ENCODE data around the gene ERC1. TPM values are rescaled to one million over a fixed set of nuclear protein-coding genes. Genes with fewer than 3 reads are reported as not detected.
A peak's percentile ranks its signal among the peaks of the same experiment; 100 is the strongest.

ERC1 gene
- total RNA-seq (2014; rRNA removed): 12.3 and 16.0 TPM in 2 replicates
- percentile 70 among the genes with signal in this experiment for Bru-seq, nascent RNA
- percentile 61 among the genes with signal in this experiment for BruChase-seq, experiment 1, labeled RNA remaining after a 6-hour chase
- percentile 61 among the genes with signal in this experiment for BruChase-seq, experiment 2, labeled RNA remaining after a 2-hour chase
- long read RNA-seq, full-length matches to known transcripts: 3 of 25 reads
- long read RNA-seq, partial matches to known transcripts: 8 of 25 reads
- long read RNA-seq, other reads (novel, unspliced or antisense): 14 of 25 reads

- H3K36me3 ChIP-seq (ENCODE audit: low read depth, low read length): no peaks in the 10 kb centered on the region
- H4K20me1 ChIP-seq (ENCODE audit: low read length): 0 out of 2 replicates have a peak, but pooled peaks cover 4% of the 10 kb centered on the region
- intact Hi-C loops (cut with micrococcal nuclease): loop anchor here (5.0 kb wide), 2 partner anchors 51 to 101 kb away; no protein-coding TSS in a partner anchor
- POLR2A ChIA-PET (ENCODE audit: unreplicated experiment): no interaction called here
- no peaks in the 10 kb centered on the region for H3K9me3 ChIP-seq (ENCODE audit: low read length)
- peaks cover 41% of the 10 kb centered on the region for H3K4me1 ChIP-seq (ENCODE audit: insufficient read depth, low read length)
- TF ChIP-seq, protein P1, sequence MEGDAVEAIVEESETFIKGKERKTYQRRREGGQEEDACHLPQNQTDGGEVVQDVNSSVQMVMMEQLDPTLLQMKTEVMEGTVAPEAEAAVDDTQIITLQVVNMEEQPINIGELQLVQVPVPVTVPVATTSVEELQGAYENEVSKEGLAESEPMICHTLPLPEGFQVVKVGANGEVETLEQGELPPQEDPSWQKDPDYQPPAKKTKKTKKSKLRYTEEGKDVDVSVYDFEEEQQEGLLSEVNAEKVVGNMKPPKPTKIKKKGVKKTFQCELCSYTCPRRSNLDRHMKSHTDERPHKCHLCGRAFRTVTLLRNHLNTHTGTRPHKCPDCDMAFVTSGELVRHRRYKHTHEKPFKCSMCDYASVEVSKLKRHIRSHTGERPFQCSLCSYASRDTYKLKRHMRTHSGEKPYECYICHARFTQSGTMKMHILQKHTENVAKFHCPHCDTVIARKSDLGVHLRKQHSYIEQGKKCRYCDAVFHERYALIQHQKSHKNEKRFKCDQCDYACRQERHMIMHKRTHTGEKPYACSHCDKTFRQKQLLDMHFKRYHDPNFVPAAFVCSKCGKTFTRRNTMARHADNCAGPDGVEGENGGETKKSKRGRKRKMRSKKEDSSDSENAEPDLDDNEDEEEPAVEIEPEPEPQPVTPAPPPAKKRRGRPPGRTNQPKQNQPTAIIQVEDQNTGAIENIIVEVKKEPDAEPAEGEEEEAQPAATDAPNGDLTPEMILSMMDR (conservative IDR thresholded peaks at IDR 0.05; ENCODE audit: low read depth, low read length): no peak
- no peak for TF ChIP-seq EZH2phosphoT487 (IDR thresholded peaks at IDR 0.05; ENCODE audit: borderline replicate concordance, low read length)
- no peak for TF ChIP-seq EZH2 (IDR thresholded peaks at IDR 0.05; ENCODE audit: low read length, unreplicated experiment)
- CTCF ChIA-PET: no interaction called here
- ATAC-seq (peak; percentile 85), DNase-seq (peak; percentile 73)
- H3K79me2 ChIP-seq (ENCODE audit: low read length): peaks cover 38% of the 10 kb centered on the region
- peak within 1 kb of the TSS; percentile 89 for H3K9ac ChIP-seq (ENCODE audit: low read length)
- peak within 1 kb of the TSS; percentile 99 for H3K4me2 ChIP-seq (ENCODE audit: low read length)
- peak within 1 kb of the TSS; percentile 97 for H2AFZ ChIP-seq (ENCODE audit: low read length)
- no TSS peak for BruUV-seq (replicated peaks)
- H3K4me3 ChIP-seq (ENCODE audit: low read length): peak within 1 kb of the TSS; percentile 69
- peak within 1 kb of the TSS; percentile 79 for H3K27ac ChIP-seq (ENCODE audit: low read length)
- no peaks in the 10 kb centered on the region for H3K9me2 ChIP-seq (replicated peaks; ENCODE audit: low read length)
- H3F3A ChIP-seq (ENCODE audit: low read length, unreplicated experiment): no peaks in the 10 kb centered on the region
- no peaks in the 10 kb centered on the region for H3K27me3 ChIP-seq (ENCODE audit: low read length)
These were observed at the start of gene ERC1 for GRCh38 chr12:990661-991349. Gene ERC1, plus strand, starts transcription at chr12:991223. Its CDS starts 36,681 bp downstream, at chr12:1027904.

- peaks cover 62% of the 10 kb centered on the region for H3K79me2 ChIP-seq (ENCODE audit: low read length)
- no TSS peak for BruUV-seq (replicated peaks)
- H3K9me2 ChIP-seq (replicated peaks; ENCODE audit: low read length): no peaks in the 10 kb centered on the region
These were observed 48.0 kb upstream of the ERC1 start for GRCh38 chr12:943051-943450.

More at GRCh38 chr12:943051-943450, 48.0 kb upstream of the ERC1 start:
- ChIA-PET CTCF (no interaction called here), POLR2A (ENCODE audit: unreplicated experiment) (no interaction called here)
- TF ChIP-seq EZH2 (IDR thresholded peaks at IDR 0.05; ENCODE audit: low read length, unreplicated experiment): no peak
- TF ChIP-seq, protein P1 (conservative IDR thresholded peaks at IDR 0.05; ENCODE audit: low read depth, low read length): no peak
- no peak for TF ChIP-seq EZH2phosphoT487 (IDR thresholded peaks at IDR 0.05; ENCODE audit: borderline replicate concordance, low read length)
- no peak overlapping the region for H3K4me2 ChIP-seq (ENCODE audit: low read length)
- DNase-seq (no peak), ATAC-seq (no peak)
- H3K4me1 ChIP-seq (ENCODE audit: insufficient read depth, low read length): peaks cover 2% of the 10 kb centered on the region; the same call in 1 of the 2 replicates
- H4K20me1 ChIP-seq (ENCODE audit: low read length): no peaks in the 10 kb centered on the region
- no peak overlapping the region for H3K9ac ChIP-seq (ENCODE audit: low read length)
- no peak overlapping the region for H3K4me3 ChIP-seq (ENCODE audit: low read length)
- H3K27me3 ChIP-seq (ENCODE audit: low read length): no peaks in the 10 kb centered on the region
- peaks cover 4% of the 10 kb centered on the region; the same call in 1 of the 2 replicates for H3K36me3 ChIP-seq (ENCODE audit: low read depth, low read length)
- H2AFZ ChIP-seq (ENCODE audit: low read length): no peak overlapping the region
- intact Hi-C loops (cut with micrococcal nuclease): loop anchor here (10.0 kb wide), 1 partner anchor 188 kb away; the partner anchor contains the start of gene WNK1
- no peak overlapping the region for H3K27ac ChIP-seq (ENCODE audit: low read length)
- no peaks in the 10 kb centered on the region for H3K9me3 ChIP-seq (ENCODE audit: low read length)
- no peaks in the 10 kb centered on the region for H3F3A ChIP-seq (ENCODE audit: low read length, unreplicated experiment)
